Occipital lobe (tissue), 2 donors: ENCODE results near the gene TSPAN11. TPM values are rescaled to one million over a fixed set of nuclear protein-coding genes. Genes with fewer than 3 reads are reported as not detected.
A peak's percentile ranks its signal among the peaks of the same experiment; 100 is the strongest.
"Not testable (repeated sequence)": the region's sequence is repeated elsewhere in the genome, so short reads cannot be mapped to it uniquely, and the experiment has no call there.

Source experiments
- DNase-seq: peaks from one replicate; lab custom pipeline; 2025; lab: John Stamatoyannopoulos, UW
- total RNA-seq: library from RNA; depleted of rRNA; stranded (reverse); fragments of >200 nt; gene quantifications from one replicate; pipeline ENCODE4 v1.2.3, GENCODE V29; 2014

Gene TSPAN11, protein sequence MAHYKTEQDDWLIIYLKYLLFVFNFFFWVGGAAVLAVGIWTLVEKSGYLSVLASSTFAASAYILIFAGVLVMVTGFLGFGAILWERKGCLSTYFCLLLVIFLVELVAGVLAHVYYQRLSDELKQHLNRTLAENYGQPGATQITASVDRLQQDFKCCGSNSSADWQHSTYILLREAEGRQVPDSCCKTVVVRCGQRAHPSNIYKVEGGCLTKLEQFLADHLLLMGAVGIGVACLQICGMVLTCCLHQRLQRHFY
- total RNA-seq: 4.8 TPM

DNA sequence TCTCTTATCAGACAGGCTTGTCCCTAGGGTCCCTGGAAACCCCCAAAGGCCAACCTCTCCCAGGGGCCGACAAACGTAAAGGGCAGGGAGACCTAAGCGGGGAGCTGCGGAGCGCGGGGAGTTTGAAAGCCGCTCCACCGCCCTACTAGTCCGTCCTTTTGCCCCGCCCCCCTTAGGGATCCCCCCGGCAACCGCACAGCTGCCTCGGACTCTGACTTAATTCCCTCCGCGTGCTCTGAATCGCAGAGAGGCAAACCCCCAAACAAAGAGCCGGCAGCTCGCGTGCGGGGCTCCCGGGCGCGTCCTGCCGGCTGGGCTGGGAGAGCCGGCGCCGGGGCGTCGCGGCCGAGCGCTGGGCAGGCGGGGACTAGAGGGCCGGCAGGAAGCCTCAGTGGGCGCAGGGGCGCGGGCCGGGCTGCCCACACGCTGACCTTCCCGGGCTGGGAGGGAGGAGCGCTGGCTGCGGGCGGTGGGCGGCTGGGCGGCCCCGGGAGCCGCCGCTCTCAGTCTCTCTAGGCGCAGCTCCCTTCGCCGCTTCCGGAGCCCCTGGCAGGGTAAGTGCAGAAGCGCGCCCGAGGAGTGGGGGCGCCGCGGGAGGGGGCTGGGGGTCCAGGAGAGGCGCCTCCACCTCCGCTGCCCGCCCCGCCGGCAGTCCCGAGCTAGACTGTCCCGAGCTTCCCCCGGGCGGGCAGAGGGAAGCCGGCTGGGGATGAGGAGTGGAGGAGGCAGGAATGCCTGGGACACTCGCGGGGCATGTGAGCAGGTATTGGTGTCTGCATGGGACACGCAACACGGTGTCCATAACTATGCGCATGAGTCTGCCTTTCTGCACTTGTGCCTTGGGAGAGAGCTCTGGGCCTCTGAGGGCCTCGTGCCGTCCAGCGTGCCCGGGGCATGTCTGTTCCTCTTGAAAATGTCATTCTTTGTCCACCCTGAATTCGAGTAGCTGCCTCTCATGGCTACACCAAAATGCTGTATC, at the start of gene TSPAN11:
Gene TSPAN11 (plus strand): TSS at position 506 of the 979 bp plus-strand sequence. CDS start 27,244 bp downstream, outside the sequence.
- peak; percentile 17 for DNase-seq

DNA sequence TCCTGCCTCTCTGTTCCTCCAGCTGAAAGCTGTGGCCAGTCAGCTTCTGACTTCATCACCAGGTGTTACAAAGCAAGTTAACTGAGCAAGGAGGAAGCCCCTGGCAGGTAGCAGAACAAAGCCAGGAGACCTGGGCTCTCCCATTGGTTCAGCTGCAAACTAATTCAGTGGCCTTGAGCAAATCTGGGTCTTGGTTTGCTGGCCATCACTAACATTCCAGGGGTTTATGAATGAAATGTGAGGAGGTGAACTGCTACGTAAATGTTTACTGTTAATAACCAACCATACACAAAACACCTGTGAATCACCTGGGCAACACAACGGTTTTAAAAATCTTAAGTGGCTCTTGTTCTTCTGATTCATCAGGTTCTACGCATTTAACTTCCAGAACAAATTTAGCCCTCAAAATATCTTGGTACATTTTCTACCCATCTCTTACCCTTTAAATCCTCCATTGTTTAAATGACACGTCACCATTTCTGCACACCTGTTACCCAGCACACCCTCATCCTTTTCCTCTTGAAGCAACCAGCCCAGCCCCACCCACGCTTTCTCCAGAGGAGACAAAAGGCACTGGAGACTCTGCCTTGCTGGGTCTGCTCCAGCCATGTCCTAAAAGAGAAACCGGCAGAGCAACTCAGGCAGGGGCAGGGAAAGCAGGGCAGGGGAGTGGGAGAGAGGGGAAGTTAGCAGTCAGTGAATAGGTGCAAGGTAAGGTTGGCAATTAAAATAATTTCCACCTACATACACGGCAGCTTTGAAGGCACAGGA, 49.3 kb upstream of the TSPAN11 start:
- no peak for DNase-seq

DNA sequence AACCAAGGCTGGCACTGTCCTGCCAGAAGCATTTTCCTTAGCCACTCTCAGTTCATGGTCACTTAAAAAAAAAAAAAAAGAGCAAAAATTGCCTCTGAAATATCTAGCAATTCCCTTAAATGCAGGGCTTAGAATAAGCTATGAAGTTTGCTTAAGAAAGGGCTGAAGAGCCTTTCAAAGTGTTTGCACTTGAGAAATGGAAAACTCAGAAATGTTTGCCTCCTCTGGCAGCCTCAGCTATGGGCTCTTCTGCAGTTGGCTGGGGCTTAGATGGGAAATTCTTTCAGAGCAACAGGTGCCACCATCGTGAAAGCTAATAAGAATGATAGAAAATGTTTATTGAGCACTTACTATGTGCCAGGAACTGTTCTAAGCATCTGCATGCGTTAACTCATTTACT, 48.5 kb upstream of the TSPAN11 start:
- DNase-seq: no peak

DNA sequence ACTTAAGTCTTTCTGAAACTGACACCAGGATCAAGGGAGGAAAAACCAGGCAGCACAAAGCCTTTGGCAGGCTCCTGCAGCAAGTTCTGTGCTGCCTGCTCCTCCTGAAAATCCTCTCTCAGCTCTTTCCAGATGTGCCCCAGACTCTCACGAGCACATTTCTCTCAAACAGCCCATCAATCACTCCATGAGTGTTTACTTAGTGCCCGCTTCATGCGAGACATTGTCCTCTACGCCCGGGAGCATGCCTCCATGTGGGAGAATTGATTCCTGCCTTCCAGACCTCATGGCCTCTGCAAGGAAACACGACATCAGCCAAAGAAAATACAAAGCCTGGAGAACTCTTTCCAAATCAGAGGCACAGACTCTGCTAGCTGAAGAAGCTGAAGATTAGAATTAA, 46.5 kb upstream of the TSPAN11 start:
- DNase-seq: no peak

DNA sequence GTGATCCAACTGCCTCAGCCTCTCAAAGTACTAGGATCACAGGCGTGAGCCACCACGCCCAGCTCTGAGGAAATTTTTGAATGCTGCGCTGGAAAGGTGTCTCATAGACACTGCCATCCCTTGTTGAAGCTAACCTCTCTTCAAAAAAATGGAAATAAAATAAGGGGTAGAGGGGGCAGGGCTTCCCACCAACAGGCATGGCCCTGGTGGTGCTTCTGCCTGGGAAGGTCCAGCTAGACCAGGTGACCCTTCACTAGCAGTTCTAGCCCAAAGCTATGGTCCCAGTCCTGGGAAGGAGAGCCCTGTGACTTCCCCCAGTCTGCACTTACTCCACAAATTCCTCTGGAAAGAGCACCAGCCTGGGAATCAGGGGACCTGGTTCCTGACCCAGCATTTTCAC, 45.7 kb upstream of the TSPAN11 start:
- no peak for DNase-seq

DNA sequence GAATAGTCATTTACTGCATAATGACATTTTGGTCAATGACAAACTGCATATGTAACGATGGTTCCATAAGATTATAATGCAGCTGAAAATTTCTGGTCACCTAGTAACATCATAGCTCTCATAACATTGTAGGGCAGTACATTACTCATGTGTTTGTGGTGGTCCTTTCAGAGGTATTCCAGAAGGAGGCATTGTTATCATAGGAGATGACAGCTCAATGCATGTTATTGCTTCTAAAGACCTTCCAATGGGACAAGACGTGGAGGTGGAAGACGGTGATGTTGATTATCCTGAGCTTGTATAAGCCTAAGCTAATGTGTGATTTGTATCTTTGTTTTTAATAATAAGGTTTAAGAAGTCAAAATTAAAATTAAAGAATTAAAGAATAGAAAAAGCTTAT, 43.8 kb upstream of the TSPAN11 start:
- no peak for DNase-seq

DNA sequence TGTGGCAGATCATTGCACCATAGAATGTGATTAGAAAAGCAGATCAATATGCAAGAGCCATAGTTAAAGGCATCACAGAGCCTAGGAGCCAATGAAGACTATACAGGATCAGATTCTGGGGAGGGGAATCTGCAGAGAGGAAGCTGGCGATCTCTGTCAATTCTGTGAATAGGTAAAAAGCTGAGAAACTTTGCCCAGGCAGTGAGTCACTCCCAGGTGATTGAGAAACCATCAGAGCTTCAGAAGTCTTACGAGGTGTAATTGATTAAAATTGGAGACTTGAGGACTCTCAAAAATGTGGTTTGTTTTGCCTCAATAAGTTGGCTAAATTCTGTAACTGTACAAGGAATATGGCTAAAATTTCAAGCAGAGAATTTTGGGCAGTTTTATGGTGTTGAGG, 41.7 kb upstream of the TSPAN11 start:
- no peak for DNase-seq

DNA sequence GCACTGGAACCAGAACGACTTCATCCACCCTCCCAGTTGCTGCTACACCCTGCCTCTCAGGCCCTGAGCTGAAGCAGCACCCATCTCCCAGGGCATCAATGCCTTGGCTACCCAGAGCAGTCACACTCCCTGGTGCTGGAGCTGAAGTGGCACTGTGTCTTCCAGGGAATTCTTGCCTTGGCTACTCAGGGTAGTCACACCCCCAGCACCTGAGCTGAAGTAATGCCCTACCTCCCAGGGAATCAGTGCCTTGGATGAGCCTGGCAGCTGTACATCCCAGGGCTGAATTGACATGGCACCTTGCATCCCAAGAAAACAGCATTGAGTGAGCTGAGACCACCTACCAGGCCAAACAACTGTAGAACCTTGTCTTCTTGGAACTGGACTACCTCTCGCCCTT, 41.2 kb upstream of the TSPAN11 start:
- DNase-seq: no peak

DNA sequence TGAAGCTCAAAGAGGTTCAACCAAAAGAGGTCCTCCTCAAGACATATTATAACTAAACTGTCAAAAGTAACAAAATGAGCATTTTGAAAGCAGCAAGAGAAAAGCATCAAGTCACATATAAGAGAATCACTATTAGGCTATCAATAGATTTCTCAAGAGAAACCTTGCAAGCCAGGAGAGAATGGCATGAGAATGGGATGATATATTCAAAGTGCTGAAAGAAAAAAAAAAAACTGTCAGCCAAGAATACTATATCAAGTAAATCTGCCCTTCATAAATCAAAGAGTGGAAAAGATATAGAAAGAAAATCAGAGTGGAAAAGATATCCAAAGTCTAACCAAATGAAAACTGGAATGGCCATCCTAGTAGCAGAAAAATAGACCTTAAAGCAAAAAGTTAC, 39.3 kb upstream of the TSPAN11 start:
- no peak for DNase-seq

DNA sequence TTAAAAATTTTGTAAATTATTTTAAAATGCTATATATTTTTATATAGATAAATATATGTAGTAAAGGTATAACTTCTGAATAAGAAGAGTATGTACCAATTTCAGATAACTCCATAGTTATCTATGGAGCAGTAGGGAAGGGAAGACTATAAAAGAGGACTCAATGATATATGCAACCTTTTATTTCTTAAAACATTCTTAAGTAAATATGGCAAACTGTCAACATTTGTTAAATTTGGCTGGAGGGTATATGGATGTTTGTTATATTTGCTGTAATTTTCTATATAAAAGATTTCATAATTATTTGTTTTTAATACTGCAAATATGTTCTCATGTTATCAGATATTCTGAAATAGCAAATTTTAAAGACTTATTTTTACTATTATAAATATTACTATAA, 38.3 kb upstream of the TSPAN11 start:
- DNase-seq: no peak

DNA sequence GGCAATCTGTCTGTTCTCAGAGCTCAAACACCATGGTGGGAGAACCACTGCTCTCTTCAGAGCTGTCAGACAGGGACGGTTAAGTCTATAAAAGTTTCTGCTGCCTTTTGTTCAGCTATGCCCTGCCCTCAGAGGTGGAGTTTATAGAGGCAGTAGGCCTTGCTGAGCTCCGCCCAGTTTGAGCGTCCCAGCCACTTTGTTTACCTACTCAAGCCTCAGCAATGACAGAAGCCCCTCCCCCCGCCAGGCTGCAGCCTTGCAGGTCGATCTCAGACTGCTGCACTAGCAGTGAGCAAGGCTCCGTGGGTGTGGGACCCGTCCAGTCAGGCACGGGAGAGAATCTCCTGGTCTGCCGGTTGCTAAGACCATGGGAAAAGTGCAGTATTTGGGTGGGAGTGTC, 32.0 kb upstream of the TSPAN11 start:
- not testable (repeated sequence) for DNase-seq

DNA sequence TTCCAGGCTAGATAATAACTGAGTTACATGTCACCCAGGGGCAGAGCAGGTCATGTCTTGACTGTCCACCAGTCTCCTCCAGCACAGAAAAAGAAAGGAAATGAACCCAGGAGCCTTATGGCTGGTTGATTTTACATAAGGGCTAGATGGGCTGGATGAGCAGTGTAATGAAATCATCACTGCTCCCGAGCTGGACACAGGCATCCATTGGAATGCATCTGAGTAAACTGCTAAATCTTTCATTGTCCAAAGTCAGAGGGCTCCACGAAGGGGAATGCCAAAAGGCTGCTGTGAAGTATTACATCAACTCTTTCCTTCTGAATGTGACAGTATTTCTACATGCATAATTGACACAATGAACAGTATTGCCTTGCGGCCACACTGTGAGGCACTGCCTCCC, 30.1 kb upstream of the TSPAN11 start:
- DNase-seq: no peak

DNA sequence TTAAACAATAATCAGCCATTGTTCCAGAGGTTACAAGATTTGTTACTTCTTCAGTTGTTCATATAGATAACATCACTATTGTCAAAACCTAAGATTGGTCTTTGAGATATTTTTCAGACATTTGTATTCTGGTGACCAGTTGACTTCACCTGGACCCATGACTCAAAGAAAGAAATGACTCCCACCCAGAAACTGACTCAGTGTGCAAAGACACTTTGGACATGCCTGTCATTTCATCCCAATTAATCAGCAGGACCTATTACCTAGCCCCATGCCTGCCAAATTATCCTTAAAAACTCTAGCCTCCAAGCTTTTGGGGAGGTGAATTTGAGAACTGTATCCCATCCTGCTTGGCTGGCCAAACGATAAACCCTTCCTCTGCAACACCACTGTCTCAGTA, 27.7 kb upstream of the TSPAN11 start:
- DNase-seq: no peak

DNA sequence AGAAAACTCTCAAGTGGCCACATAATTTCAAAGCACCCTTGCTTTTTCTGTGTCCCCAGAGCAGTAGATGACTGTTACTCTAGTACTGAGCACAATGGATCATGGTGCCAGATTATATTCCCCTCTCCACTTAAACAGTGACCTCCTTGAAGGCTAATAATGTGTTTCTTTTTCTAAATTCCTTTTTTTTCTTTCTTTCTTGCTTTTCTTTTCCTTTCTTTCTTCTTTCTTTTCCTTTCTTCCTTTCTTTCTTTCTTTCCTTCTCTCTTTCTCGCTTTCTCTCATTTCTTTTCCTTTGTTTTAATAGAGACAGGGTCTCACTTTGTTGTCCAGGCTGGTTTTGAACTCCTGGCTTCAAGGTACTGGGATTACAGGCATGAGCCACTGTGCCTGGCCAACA, 26.2 kb upstream of the TSPAN11 start:
- no peak for DNase-seq

DNA sequence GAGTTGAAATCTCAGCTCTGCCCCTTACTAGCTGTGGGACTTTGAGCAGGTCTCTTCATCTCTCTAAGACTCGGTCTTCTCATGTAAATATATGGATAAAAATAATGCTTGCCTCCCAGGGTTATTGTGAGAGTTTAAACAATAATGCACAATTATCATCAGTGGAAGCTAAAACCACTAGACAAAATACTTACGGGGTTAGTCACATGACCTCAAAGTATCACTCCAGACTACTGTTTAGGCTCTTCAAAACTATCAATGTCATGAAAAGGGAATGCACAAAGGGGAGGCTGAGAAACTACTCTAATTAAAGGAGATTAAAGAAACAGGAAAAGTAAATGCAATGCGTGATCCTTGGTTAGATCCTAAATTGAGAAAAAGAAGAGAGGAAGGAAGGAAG, 24.5 kb upstream of the TSPAN11 start:
- DNase-seq: no peak

DNA sequence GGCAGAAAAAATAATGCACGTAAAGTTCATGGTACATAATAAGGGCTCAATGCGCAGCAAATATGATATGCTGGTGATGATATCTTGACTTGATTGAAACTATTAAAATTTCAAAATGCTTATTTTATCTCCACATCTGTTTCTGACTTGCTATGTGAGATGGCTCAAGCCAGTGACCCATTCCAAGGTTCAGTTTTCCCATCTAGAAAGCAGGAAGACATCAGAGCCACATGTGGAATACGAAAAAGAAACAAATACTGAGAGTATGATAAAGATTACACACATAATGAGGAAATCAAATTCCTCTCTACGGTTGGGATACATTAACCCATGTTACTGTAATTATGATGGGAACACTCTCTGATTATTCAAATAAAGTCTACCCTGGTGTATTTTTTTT, 24.0 kb upstream of the TSPAN11 start:
- DNase-seq: no peak

DNA sequence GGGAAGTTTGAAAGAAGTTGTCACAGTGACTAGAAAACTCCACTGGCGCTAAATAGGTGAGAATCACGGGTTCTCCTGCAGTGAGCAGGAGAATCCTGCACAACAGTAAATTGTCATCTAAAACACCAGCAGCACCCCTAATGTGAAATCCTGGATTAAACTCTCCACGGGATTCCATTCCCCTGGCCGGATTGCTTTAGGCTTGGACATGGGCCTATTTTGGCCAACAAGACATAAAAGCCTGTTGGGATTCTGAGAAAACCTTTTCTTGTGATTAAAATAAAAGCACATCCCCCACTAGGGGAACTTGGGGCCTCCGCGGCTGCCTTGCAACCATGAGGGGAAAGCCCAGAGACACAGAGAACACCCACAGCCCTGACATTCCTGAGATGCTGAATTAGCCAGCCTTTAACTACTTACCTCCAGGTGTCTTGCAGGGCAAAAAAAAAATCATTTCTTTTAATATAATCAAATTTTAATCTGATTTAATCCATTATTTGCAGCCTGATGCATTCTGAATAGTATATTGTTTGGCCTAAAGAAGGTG, 21.0 kb upstream of the TSPAN11 start:
- no peak for DNase-seq

DNA sequence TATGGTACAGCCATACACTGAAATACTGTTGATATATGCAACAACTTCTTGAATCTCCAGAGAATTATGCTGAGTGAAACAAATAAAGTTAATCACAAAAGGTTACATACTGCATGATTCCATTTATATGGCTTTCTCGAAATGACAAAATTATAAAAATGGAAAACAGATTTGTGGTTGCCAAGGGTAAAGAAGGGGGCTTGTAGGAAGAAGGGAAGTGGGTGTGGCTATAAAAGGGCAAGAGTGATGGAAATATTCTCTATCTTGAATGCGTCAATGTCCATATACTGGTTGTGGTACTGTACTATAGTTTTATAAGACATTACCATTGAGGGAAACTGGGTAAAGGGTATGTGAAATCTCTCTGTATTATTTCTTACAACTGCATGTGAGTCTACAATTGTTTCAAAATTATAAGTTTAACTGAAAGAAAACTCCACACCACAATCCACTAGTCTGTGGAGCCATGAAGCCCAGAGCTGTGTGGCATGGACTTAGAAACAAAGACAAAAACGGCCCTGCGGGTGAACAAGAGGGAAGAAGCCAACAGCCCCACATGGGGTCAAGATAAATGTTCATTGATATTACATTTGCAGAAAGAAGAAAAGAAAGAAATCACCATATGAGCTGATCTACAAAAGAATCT, 18.3 kb upstream of the TSPAN11 start:
- no peak for DNase-seq

DNA sequence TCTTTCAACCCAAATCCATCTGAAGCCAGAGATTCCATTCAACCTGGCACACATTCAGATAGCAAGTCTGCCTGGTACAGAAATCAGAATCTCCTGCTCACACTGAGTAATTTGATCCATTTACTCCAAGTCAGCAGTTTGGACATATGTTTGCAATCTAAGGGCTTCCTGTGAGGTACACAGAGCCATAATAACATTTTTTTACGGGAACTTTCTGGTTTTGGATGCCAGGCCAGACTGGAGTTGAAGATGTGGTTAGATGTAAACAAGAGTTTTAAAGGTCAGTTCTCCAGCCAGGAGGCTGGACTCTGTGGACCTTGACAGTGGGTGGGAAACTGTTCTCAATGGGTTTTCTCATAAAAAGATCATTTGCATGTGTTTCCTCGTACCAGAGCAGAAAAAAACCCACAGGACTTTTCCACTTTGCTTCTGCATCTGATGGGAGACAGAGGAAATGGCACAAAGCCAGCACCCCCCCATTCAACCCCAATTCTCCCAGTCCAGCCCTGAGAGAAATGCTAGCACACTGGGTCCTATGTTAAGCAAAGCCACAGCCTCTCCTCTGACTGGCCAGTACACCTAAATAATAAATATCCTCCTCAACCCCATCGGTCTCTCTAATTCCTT, 17.7 kb upstream of the TSPAN11 start:
- DNase-seq: no peak

DNA sequence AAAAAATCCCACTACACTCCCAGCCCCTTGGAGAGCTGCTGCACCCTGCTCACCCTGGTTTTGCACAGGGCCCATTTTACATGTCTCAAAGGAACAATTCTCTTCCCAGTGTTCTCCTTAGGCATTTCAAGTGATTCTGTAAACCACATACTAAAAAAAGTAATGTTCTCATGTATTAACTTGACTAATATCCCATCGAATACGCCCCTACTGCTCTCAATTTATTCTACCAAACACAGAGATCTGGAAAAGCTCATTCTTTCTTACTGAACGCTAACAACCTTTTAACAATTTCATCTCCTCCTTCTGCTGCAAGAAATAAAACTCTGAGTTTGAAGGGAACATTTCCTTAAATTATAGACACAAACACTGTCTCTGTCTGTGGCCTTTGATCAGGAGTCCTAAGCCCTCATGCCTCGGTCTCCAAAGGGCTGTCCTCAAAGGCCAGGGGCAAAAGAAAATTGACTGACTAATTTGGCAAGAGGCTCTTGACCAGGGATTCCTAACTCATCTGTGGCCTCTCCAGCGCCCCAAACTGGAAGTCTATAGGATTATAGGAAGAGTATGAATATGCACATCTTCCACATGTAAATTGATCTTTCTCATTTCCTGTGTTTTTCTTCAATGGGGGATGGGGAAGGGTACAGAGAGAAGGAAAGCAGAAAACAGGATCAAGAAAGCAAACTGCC, 17.1 kb upstream of the TSPAN11 start:
- no peak for DNase-seq
